Body of pancreas (tissue), 4 donors: ENCODE data around the gene GTF3C5.
A peak's percentile ranks its signal among the peaks of the same experiment; 100 is the strongest.

Experiments used
- POLR2A ChIP-seq, 3 donors: fragments of 450-650 bp; IDR thresholded peaks; one replicate each; pipeline ENCODE4 v1.6.1; 2016; ENCODE audit warnings: antibody characterized with exemption in 3 of 3, mild to moderate bottlenecking in 2 of 3
- TF ChIP-seq, protein P1 (sequence below), 7 experiments: fragments of 450-650 bp in 4 of 7; fragments of 200-600 bp in 3 of 7; sonication (generic) in 3 of 7; IDR thresholded peaks; one replicate each; pipeline ENCODE4 v1.5.1; 2016 to 2019; ENCODE audit warnings: antibody characterized with exemption in 7 of 7

DNA sequence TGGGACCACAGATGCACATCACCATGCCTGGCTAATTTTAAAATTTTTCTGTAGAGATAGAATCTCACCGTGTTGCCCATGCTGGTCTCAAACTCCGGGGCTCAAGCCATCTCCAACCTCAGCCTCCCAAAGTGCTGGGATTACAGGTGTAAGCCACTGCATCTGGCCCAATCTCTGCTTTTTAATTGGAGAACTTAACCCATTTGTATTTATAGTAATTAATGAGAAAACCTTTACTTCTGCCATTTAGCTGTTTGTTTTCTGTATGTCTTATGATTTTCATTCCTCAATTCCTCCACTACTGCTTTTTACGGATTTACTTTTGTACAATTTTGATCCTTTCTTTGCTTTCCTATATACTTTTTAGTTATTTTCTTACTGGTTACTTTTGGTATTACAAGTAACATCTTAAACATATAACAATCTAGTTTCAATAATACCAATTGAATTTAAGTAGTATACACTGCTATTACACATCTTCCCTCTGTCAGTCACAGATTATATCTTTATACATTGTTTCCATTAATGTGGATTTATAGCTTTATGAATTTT lies 64.1 kb downstream of the GTF3C5 start:
- TF ChIP-seq POLR2A (IDR thresholded peaks at IDR 0.05) = no peak
- TF ChIP-seq, protein P1, sequence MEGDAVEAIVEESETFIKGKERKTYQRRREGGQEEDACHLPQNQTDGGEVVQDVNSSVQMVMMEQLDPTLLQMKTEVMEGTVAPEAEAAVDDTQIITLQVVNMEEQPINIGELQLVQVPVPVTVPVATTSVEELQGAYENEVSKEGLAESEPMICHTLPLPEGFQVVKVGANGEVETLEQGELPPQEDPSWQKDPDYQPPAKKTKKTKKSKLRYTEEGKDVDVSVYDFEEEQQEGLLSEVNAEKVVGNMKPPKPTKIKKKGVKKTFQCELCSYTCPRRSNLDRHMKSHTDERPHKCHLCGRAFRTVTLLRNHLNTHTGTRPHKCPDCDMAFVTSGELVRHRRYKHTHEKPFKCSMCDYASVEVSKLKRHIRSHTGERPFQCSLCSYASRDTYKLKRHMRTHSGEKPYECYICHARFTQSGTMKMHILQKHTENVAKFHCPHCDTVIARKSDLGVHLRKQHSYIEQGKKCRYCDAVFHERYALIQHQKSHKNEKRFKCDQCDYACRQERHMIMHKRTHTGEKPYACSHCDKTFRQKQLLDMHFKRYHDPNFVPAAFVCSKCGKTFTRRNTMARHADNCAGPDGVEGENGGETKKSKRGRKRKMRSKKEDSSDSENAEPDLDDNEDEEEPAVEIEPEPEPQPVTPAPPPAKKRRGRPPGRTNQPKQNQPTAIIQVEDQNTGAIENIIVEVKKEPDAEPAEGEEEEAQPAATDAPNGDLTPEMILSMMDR (IDR thresholded peaks at IDR 0.05) = peak in 1 of 7 experiments; percentile 18
